HG03066 (cell line): ENCODE data around the gene ROGDI.
A peak's percentile ranks its signal among the peaks of the same experiment; 100 is the strongest.

Source experiments
- ATAC-seq: cut with Tn5 transposase; IDR thresholded peaks from one replicate; pipeline ENCODE4 v1.9.1; 2021; ENCODE audit warnings: low read depth; ENCODE audit not compliant: unreplicated experiment

ROGDI gene, protein sequence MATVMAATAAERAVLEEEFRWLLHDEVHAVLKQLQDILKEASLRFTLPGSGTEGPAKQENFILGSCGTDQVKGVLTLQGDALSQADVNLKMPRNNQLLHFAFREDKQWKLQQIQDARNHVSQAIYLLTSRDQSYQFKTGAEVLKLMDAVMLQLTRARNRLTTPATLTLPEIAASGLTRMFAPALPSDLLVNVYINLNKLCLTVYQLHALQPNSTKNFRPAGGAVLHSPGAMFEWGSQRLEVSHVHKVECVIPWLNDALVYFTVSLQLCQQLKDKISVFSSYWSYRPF

DNA sequence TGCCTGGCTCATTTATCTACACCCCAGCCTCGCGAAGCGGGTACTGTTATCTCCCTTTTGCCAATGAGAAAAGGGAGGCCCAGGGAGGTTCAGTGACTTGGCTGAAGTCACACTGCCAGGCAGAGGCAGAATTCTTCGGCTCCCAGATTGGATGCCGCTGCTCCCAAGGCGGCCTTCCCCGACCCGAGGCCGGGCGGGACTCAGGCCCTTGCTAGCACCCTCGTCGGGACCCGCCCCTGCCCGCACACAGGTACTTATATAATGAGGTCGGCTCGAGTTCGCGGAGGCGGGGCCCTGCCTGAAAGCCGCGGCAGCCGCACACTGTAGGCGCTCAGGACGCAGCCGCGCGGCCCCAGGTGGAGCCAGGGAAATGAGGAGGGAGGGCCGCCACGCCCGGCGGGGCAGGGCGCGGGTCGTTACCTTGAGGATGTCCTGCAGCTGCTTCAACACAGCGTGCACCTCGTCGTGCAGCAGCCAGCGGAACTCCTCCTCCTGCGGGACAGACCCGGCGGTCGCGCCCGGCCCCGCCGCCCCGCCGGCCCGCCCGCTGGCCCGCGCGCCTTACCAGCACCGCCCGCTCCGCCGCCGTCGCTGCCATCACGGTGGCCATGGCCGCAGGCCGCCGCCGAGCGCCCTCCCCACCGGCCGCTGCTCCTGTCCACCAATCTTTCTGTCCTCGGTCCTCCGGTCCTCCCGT, at the start of gene ROGDI:
Gene ROGDI, minus strand, starts transcription at position 672 of the 697 bp plus-strand sequence. Its CDS starts 62 bp downstream, at position 610.
- peak; percentile 51 for ATAC-seq

DNA sequence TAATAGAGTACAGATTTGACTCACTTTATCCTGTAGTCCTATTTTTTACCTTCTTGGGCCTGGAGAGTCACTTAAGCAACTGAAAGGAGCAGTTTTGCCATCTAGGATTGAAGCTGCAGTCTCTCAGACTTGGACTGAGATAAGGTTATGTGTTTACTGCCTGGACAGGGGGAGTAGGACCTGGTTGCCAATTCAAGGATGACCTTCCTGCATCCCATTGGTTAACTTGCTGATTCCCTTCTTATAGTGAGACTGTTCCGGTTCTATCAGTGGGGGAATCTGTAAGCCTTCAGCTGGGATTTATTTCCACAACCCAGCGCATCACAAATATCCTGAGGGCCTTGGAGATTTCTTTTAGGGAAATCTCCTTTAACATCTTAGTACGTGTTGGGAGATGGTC, 47.8 kb upstream of the ROGDI start:
- no peak for ATAC-seq

DNA sequence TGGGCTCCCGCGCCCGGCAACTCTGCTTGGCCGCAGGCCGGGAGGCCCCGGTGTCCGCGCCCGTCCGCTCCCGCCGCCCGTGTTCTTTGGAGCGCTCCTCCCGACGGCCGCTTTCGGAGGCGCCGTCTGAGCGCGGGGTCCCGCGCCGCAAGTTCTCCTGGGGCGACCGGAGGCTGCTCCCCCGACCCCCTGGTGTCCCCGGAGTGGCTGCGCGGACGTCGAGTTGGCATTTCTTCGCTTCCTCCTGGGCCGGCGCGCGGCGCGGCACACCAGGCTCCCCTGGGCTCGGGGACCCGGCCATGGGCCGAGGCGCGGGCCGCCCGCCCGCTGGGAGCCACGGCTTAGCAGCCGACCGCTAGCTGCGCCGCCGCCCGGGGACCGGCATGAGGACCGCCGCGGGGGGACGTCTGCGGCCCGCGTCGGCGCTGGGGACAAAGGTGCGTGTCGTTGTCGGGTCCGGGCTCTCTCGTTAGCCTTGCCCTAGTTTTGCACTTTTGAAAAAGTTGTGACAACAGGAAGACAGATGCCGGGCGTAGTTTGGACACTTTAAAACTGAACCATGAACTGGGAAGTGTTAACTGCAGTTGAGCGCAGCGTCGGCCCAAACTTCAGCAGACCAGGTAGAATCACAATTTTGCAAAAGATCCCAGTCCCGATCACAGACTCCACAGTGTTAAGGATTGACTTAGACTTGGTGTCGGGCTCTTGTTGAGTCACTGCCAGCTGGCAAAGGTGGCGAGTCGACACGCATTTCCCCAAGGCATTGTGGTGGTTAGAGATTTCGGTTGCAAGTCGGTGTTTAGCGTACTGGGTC, 45.5 kb upstream of the ROGDI start:
- ATAC-seq, result peak; percentile 5

DNA sequence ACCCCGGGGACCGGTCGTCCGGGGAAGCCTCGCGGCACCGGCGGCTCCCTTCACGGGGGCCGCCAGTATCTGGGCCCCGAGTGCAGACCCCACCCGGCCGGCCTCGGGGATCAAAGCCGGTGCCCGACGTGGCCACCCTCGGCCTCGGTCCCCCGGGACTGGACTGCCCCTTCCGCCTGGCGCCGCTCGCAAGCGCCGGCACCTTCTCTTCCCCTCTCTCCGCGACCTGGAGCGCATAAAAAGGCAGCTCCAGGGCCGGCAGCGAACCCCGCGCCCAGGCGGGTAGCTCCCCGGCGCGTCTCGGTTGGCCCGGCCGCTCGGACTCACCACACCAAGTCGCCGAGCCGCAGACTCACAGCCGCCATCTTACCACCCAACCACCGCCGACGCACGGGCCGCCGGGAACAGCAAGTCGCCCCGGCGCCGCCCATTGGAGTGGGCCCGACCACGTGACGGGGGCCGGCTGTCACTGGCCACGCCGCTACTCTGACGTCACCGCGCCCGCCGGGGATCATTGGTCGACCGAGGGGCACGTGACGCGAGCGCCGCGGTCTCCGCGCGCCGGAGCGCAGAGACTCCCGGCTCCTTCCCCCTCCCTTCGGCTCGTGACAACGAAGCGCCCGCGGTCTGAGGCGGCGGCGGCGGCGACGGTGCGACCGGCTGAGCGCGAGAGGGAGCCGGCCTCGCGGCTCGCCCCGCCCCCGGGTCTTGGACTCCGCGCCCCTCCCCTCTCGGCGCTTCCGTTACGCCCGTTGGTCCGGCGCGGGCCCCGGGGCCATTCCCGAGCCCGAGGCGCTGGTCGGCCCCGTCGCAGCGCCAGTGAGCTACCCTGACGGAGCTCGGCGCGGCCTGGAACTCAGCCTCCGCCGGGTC, 44.7 kb upstream of the ROGDI start, which contains the start of the genes GLYR1 and UBN1:
Gene GLYR1, minus strand, starts transcription at position 388 of the 873 bp plus-strand sequence. Its CDS starts 23 bp downstream, at position 365.
Gene UBN1, plus strand, starts transcription at position 581 of the 873 bp plus-strand sequence. CDS start 5,437 bp downstream, outside the sequence.
- peak; percentile 91 for ATAC-seq

DNA sequence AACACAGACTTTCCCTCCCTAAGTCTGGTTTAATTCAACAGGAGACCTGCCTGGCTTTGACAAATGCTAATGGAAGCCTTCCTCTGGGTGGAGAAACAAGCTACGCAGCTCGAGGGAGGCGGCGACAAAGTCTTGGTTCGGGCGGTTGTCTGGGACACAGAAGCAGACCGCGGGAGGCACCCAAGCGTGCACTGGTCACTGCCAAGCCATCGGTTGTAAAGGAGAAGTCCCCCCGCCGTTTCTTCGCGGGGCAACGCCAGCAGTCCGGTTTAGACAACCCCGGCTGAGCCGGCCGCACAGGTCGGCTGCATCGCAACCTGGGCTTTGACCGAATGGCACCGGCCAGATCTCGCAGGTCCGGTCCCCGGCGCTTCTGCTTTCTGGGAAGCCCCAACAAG, 44.1 kb upstream of the ROGDI start:
- peak; percentile 30 for ATAC-seq

DNA sequence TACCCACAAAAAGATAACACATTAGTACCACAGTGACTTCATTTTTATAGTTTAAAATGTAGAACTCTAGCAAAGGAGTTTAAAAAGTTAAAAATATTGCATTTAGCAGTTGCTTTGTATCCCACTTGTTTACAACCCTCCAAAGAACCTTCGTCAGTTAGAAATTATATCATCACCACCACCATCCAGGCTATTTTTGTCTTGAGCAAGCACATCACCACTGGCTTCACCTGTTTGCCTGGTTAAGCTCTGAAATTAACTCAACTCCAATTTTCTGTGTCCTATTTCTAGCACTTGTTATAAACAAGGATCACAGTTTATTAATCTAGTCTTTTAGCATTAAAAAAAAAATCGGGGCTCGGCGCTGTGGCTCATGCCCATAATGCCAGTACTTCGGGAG, 38.6 kb upstream of the ROGDI start:
- no peak for ATAC-seq

DNA sequence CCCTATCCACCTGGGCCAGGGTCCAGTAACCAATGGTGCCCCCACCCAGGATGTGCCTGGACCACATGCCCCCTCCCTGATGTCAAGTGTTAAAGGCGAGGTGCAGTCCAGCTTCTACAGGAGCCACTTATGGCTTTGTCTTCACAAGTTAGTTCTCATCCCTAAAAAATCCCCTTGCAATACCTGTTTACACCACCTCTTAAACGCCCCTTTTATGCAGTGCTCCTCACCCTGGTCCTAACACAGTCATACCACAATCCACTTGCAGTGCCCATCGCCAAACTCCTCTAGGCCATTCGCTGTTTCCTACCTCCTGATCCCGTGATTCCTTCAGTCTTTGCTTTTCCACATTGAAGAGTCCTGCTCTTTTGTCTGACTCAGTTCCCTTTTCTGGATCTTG, 37.5 kb upstream of the ROGDI start:
- no peak for ATAC-seq

DNA sequence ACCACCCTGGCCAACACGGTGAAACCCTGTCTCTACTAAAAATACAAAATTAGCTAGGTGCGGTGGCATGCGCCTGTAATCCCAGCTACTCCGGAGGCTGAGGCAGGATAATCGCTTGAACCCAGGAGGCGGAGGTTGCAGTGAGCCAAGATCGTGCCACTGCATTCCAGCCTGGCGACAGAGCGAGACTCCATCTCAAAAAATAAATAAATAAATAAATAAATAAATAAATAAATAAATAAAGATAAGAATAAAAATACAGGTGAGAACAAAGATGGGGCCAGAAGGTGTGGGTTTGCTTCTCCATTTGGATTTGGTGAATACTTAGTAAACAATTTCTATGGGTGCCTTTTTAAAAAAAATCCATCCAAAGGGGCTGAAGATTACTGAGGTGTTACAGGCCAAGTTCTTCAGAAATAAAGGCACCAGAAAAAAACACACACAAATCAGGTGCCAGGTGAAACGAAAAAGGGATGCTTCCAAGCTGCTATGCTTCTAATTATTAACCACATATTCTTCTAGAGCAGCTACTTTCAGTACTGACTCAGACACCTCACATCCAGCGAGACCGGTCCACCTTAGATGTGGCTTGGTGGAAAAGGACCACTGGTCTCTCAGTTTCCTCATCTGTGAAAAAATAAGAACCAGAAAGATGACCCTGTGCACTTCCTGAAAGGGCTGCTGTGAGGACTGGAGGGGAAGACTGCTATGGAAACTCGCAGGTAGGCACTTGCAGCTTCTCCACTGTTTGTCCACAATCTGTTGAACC, 35.5 kb upstream of the ROGDI start:
- ATAC-seq, result no peak

DNA sequence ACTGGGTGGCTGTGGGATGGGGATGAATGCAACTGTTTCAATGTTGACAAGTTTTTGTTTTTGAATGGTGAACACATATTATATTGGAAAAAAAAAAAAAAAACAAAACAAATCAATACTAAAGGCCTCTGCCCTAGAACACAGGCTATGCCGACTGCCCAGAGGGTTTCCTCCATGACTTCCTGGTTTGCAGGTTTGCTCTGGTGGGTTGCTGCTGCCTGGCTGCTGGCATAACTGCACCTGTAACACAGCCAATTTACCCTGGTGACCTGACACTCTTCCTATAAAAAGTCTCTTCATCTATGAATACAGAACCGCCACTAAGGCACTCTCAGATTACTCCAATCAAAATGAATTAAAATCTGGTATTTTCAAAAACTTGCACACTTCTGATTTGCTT, 34.3 kb upstream of the ROGDI start:
- ATAC-seq, result no peak

DNA sequence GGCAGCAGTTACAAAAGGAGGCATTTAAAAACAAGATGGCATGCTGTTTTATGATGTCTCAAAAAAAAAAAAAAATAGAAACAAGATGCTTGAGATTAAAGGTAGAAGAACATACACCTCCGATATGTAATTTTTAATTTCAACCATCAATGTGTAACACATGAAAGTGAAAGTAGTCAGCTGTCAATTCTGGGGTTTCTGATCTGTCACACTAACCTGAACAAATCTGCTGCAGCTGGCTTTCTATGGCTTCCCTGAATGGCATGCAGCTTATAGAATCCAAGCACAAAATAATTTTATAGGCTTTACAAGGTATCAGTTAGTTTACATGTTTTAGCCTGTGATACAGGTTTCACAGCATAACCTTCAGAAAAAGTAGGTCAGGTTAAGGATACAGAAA, 31.2 kb upstream of the ROGDI start:
- ATAC-seq, result no peak

DNA sequence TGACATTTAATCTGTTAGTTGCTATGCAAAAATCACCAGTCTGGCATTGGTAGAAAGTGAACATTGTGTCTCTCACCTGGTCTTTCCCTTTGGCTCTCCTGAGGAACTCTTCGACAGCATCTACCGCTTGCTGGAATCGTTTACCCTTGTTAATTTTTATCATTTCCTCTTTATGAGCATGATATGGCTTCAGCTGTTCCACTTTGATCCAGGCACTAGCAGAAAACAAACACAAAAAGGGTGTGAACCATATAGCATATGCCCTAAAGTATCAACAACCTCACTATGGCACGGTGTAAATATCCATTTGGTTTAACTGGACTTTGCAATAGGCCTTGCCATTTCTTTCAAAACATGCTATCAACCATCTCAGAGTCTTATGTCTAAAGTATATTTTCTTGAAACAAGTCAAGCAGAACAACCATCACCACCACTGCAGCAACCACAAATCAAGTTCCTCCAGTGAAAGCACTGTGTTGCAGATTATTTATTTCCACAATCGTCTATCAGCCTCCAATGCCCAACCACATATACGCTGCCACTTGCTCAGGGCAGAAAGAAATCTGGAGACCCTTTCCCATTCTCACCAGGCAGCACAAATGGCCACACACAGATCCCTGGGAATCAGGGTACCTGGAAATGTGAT, 30.4 kb upstream of the ROGDI start:
- no peak for ATAC-seq

DNA sequence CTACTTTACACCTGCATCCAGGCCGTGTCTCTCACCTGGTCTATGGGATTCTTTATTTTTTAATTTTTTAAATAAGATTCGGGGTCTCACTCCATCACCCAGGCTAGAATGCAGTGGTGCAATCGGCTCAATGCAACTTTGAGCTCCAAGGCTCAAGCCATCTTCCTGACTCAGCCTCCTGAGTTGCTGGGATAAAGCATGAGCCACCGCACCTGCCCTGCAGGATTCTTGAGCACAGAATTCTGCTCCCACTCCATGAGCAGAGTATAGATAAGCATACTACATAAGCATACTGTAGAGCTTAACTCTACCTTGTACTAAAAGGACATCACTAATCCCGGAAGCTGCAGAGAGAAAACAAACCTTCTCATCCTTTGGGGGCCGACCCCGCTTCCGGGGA, 29.2 kb upstream of the ROGDI start:
- ATAC-seq, result no peak

DNA sequence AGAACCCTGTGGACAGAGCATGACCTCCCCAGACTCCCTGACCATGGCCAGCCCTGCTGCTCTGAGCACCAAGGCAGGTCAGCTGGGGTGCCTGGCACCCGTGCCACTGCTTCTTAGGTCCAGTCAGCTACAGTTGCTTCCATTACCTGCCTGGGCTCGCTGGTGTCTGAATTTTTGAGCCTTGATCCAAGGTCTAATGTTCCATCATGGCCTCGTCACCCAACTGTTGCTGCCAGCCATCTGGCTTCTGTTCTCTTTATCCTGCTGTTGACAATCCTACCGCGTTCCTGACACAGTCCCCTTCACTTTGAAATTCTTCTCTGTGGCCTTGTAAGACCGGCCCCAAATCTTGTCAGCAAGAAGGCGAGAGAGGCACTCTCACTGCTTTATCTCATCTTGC, 28.0 kb upstream of the ROGDI start:
- ATAC-seq, result no peak

DNA sequence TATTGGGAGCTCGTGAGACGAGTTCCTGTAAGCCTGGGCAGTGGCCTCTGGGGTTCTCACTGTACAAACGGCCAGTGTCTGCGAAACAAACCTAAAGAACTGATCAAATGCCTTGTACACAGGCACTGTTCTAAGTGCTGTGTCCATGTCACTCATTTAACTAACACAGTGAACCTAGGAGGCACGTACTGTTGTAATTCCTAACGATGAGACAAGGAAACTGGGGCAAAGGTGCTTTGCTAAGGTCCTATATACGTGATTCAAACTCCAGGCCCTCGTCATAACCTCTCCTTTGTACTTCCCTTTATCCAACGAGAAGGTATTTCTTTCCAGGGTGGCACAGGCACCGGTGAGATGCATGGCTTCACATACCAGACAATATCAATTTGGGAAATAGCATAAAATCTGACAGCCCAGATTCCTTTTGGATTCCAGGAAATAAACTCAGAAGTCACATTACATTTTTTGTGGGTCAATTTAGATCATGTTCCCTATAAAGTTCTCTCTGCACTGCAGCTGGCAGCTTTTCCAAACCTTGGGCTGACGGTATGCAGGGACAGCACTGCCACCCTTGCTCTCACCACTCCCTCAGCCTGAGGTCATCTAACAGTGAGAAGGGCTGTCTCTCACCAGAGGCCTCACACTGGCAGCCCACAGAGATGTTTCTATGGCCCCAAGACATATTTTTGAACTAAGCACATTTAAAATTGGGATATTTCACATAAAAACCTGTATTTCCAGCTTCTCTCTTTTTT, 26.3 kb upstream of the ROGDI start:
- no peak for ATAC-seq

DNA sequence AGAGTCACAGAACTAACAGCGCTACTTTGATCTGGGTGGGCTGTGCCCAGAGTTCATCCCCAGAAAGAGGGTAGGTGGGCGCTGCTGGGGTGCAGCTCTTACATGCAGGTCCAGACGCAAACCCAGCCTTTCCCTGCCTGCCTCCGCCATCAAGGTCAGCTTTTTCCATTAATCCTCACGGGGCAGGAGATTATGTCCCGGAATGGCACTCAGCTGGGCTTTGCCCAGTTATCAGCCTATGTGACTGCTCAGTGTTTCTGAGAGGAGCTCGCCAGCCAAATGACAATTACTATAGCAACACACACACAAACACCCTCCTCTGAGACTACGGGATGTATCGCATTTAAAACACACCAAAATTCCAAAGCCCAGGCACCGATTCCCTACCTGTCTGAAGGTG, 24.5 kb upstream of the ROGDI start:
- no peak for ATAC-seq

DNA sequence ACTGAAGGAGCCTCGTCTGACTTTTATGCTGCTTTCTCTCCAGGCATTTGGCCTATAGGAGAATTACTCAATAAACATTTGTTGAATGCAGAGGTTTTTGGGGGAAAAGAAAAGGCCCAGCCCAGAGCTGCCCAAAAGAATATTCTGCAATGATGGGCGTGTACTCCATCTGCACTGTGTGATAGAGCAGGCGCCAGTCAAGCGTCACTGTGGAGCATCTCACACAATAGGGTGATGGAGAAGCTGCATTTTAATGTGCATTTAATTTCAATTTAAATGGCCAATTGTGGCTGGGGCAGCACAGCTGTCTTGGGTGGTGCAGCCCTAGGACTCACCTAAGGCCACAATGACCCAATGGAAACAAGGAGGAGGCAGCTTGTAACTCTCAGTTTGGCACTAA, 24.1 kb upstream of the ROGDI start:
- ATAC-seq, result no peak

DNA sequence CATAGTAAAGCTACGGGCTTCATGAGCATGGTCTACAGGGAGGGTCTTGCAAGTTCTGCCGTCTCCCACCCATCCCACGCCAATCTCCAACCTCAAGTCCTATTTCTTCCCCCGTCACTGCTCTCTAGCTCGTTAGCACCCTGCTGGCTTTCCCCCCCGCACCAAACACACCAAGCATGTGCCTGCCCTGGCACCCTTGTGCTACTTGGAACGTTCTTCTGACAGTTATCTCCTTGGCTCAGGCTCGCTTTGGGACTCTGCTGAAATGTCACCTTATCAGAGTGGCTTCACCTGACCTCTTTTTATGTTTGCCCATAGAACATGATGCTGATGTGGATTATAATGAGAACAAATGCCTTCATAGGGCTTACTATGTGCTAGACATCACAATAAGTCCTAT, 22.8 kb upstream of the ROGDI start:
- no peak for ATAC-seq

DNA sequence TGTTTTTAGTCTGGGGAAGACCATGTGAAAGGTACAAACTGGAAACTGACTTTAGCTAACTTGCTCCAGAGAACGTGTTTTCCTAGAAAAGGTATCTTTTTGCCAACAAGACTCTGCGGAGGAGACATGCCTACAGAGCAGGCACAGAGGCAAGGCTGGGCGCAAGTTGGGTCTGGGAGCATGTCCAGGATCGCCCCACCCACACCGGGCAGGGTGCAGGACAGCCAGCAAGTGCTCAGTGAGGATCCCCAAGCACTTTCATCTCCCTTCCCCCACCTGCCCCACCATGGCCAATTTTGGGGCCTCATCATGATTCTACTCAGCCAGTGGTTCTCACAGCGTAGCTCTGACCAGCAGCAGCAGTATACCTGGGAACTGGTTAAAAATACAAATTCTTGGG, 18.2 kb upstream of the ROGDI start:
- ATAC-seq, result no peak
